Uterus (tissue), 2 donors: ENCODE results near the gene HAO2.

ENCODE experiments used
- POLR2A ChIP-seq, 2 donors: fragments of 450-650 bp; IDR thresholded peaks; one replicate each; pipeline ENCODE4 v1.6.1; 2016; ENCODE audit warnings: antibody characterized with exemption in 2 of 2, mild to moderate bottlenecking in 1 of 2, moderate library complexity in 1 of 2
- TF ChIP-seq, protein P1 (sequence below), 4 experiments: fragments of 200-600 bp in 2 of 4; fragments of 450-650 bp in 2 of 4; sonication (generic) in 2 of 4; IDR thresholded peaks; one replicate each; pipeline ENCODE4 v1.5.1; 2016 to 2019; ENCODE audit warnings: antibody characterized with exemption in 4 of 4, mild to moderate bottlenecking in 2 of 4, moderate library complexity in 1 of 4

- TF ChIP-seq POLR2A (IDR thresholded peaks at IDR 0.05): no peak
- TF ChIP-seq, protein P1, sequence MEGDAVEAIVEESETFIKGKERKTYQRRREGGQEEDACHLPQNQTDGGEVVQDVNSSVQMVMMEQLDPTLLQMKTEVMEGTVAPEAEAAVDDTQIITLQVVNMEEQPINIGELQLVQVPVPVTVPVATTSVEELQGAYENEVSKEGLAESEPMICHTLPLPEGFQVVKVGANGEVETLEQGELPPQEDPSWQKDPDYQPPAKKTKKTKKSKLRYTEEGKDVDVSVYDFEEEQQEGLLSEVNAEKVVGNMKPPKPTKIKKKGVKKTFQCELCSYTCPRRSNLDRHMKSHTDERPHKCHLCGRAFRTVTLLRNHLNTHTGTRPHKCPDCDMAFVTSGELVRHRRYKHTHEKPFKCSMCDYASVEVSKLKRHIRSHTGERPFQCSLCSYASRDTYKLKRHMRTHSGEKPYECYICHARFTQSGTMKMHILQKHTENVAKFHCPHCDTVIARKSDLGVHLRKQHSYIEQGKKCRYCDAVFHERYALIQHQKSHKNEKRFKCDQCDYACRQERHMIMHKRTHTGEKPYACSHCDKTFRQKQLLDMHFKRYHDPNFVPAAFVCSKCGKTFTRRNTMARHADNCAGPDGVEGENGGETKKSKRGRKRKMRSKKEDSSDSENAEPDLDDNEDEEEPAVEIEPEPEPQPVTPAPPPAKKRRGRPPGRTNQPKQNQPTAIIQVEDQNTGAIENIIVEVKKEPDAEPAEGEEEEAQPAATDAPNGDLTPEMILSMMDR (IDR thresholded peaks at IDR 0.05): no peak
These were observed 16.0 kb downstream of the HAO2 start for GRCh38 chr1:119384591-119384990.
